Central memory CD8-positive, alpha-beta T cell (primary cell): ENCODE results near the gene RAI14.
"Not testable (repeated sequence)": the region's sequence is repeated elsewhere in the genome, so short reads cannot be mapped to it uniquely, and the experiment has no call there.

Experiments
- ATAC-seq: fragments of 150-1000 bp; cut with Tn5 transposase; replicated peaks from 2 replicates; pipeline ENCODE4 v1.10.0; 2022; ENCODE audit warnings: mild to moderate bottlenecking, moderate FRiP score, moderate number of reproducible peaks; ENCODE audit not compliant: poor library complexity, severe bottlenecking; ENCODE audit errors: extremely low read depth
- DNase-seq, 2 donors: peaks; one replicate each; pipeline ENCODE4 v3.0.0; 2021; ENCODE audit warnings: low spot score in 2 of 2
- H3K27ac Mint-ChIP-seq: one replicate; pipeline ENCODE4 v1.8.0; 2022; ENCODE audit warnings: low read depth, mild to moderate bottlenecking, moderate library complexity, mixed read lengths
- H3K27me3 Mint-ChIP-seq: one replicate; pipeline ENCODE4 v1.8.0; 2022; ENCODE audit warnings: mixed read lengths
- H3K36me3 Mint-ChIP-seq: one replicate; pipeline ENCODE4 v1.8.0; 2022; ENCODE audit warnings: mild to moderate bottlenecking, moderate library complexity, mixed read lengths; ENCODE audit not compliant: insufficient read depth
- H3K4me1 Mint-ChIP-seq: one replicate; pipeline ENCODE4 v1.8.0; 2022; ENCODE audit warnings: mixed read lengths
- H3K4me3 Mint-ChIP-seq: one replicate; pipeline ENCODE4 v1.8.0; 2022; ENCODE audit warnings: mild to moderate bottlenecking, moderate library complexity, mixed read lengths
- H3K9me3 Mint-ChIP-seq: one replicate; pipeline ENCODE4 v1.8.0; 2022; ENCODE audit warnings: mixed read lengths

The RAI14 gene

DNA sequence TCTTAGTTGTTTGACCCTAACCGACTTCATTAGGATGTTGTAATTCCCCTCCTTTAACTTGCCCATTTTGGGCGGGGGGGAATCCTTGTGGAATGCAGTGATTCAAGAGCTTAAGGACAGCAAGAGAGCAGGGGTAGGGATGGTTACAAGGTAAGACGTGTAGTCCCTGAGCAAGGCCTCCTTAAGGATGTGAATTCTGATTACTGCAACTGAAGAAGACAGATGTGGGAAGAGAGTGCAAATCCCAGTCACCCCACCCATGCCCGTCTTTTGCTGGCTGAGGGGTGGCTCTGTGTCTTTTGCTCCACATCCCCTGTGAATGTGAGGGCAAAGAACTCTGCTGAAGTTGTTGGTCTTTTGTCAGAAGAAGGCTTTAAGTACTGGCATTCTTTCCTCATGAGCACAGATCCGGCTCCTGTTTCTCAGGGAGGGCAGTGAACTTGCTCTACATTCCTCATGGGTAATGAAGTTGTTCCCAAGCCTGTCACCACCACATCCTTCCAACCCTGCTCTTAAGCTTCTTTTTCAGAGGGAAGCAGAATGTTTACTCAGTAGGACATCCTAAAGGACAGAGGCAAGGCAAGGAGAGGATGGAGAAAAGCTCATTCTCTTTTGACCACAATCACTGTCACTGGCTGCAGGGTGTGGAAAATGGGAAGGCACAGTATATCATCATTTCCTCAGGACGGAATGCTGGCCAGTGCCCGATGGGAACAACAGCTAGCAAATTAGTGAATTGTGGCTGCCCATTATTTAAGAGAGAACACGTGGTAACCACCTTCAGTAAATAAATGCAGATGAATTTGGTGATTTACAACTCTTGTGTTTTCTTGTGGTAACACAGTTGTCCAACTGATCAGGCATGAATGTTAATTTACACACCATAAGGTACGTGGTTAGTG, 61.5 kb downstream of the RAI14 start:
- Mint-ChIP-seq H3K4me1 (no peaks in the 10 kb centered on the region), H3K9me3 (no peaks in the 10 kb centered on the region), H3K27ac (no peak overlapping the region), H3K27me3 (peaks cover 29% of the 10 kb centered on the region), H3K36me3 (no peaks in the 10 kb centered on the region), H3K4me3 (no peak overlapping the region)
- ATAC-seq, result no peak
- DNase-seq, result no peak

DNA sequence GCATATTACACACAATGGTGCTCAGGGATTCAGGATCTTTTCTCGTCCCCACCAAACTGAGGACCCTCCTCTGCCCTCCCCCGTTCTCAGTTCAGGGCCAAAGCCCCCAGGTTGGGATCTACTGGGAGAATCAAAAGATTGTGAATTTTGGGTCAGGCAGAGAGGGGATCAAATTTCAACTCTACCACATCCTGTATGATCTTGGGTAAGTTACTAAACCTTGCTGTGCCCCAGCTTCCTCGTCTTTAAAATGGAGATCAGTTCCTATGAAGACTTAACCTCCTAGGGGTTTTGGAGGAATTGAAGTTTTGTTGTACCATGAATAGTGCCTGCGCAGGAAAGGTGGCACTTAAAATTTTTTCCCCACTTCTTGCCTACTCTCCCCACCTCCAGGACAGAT, 62.4 kb downstream of the RAI14 start:
- no peaks in the 10 kb centered on the region for H3K4me1 Mint-ChIP-seq
- H3K27me3 Mint-ChIP-seq, result peaks cover 35% of the 10 kb centered on the region
- H3K4me3 Mint-ChIP-seq, result no peak overlapping the region
- no peaks in the 10 kb centered on the region for H3K36me3 Mint-ChIP-seq
- no peaks in the 10 kb centered on the region for H3K9me3 Mint-ChIP-seq
- no peak overlapping the region for H3K27ac Mint-ChIP-seq
- ATAC-seq (no peak), DNase-seq (no peak)

DNA sequence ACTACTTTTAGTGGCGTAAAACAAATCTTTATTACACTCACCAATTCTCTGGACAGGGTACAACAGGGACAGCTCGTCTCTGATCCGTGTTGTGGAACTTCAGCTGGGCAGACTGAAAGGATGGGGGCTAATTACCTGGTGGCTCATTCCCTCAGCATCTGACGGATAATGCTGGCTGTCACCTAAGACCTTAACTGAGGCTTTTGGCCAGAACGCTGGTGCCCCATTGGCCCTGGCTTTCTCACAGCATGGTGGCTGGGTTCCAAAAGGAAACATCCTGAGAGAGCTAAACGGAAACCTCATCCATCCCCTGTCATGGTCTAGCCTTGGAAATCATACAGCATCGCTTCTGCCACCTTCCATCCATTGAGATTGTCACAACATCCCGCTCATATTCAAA, 62.9 kb downstream of the RAI14 start:
- no peaks in the 10 kb centered on the region for H3K36me3 Mint-ChIP-seq
- DNase-seq (no peak), ATAC-seq (no peak)
- no peak overlapping the region for H3K27ac Mint-ChIP-seq
- no peak overlapping the region for H3K4me3 Mint-ChIP-seq
- H3K9me3 Mint-ChIP-seq, result no peaks in the 10 kb centered on the region
- peaks cover 36% of the 10 kb centered on the region for H3K27me3 Mint-ChIP-seq
- H3K4me1 Mint-ChIP-seq, result no peaks in the 10 kb centered on the region

DNA sequence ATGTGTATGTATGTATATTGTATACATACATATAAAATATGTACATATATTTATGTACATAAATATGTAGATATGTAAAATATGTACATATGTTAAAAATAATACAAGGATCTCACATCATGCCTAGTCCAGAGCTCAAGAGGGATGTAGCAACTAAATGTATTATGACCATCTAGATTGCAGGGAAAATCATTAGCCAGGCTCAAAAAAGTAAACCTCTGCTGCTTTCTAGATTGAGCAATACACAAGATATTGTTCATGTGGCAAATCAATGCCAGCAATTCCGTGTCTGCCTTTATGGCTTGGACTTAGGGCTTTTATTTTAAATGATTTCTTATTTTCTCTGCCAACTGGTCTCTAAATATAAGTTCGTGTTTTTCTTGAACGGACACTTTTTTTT, 65.2 kb downstream of the RAI14 start:
- Mint-ChIP-seq H3K9me3 (no peaks in the 10 kb centered on the region), H3K4me3 (no peak overlapping the region), H3K36me3 (no peaks in the 10 kb centered on the region), H3K4me1 (no peaks in the 10 kb centered on the region), H3K27ac (no peak overlapping the region), H3K27me3 (peaks cover 16% of the 10 kb centered on the region)
- no peak for DNase-seq
- no peak for ATAC-seq

DNA sequence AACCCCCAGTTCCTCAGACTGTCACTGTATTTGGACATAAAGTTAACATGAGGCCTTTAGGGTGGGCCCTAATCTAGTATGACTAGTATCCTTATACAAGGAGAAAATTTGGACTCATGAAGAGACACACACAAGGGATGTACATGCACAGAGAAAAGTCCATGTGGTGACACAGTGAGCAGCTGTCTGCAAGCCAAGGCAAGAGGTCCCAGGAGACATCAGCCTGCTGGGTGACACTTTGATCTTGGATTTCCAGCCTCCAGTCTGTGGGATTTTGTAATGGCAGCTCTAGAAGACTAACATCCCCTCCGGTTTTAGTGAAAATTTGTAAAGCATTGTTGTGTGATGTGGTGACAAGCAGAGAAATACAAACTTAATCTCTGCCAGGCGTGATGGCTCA, 66.1 kb downstream of the RAI14 start:
- no peak for ATAC-seq
- Mint-ChIP-seq H3K27me3 (peaks cover 9% of the 10 kb centered on the region), H3K27ac (no peak overlapping the region), H3K36me3 (no peaks in the 10 kb centered on the region), H3K4me3 (no peak overlapping the region), H3K9me3 (peaks cover 6% of the 10 kb centered on the region), H3K4me1 (no peaks in the 10 kb centered on the region)
- DNase-seq, result no peak

DNA sequence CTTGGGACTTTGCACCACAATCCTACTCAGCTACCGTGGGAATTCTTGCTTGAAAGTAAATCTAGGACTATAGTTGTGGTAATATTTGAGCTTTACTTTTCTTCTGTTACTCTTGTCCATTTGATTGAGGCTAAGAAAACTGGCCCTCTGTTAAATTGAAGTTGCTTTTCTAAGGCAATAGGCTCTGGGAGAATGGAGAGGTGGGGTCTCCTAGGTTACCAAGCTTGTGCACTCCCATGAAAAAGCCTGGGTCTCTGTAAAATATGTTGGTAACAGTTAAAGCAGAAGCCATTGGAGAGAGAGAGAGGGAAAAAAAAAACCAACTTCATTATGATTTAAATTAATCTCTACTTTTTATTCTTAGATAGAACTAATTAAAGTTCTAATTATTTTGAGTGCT, 68.6 kb downstream of the RAI14 start:
- no peak overlapping the region for H3K27ac Mint-ChIP-seq
- H3K36me3 Mint-ChIP-seq, result no peaks in the 10 kb centered on the region
- no peak overlapping the region for H3K4me3 Mint-ChIP-seq
- H3K27me3 Mint-ChIP-seq, result peaks cover 20% of the 10 kb centered on the region
- no peak for ATAC-seq
- no peak for DNase-seq
- peaks cover 6% of the 10 kb centered on the region for H3K9me3 Mint-ChIP-seq
- H3K4me1 Mint-ChIP-seq, result no peaks in the 10 kb centered on the region

DNA sequence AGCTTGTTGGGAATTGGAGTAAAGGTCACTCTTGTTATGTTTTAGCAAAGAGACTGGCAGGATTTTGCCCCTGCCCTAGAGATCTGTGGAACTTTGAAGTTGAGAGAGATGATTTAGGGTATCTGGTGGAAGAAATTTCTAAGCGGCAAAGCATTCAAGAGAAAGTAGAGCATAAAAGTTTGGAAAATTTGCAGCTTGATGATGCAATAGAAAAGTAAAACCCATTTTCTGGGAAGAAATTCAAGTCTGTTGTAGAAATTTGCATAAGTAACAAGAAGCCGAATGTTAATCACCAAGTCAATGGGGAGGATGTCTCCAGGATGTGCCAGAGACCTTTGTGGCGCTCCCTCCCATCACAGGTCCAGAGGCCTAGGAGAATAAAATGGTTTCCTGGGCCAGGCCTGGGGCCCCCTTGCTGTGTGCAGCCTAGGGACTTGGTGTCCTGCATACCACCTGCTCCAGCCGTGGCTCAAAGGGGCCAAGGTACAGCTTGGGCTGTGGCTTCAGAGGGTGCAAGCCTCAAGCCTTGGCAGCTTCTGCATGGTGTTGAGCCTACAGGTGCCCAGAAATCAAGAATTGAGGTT, 71.1 kb downstream of the RAI14 start:
- not testable (repeated sequence) for H3K36me3 Mint-ChIP-seq, H3K9me3 Mint-ChIP-seq, H3K4me3 Mint-ChIP-seq, H3K27ac Mint-ChIP-seq, DNase-seq, ATAC-seq, H3K4me1 Mint-ChIP-seq
- peaks cover 29% of the 10 kb centered on the region for H3K27me3 Mint-ChIP-seq

DNA sequence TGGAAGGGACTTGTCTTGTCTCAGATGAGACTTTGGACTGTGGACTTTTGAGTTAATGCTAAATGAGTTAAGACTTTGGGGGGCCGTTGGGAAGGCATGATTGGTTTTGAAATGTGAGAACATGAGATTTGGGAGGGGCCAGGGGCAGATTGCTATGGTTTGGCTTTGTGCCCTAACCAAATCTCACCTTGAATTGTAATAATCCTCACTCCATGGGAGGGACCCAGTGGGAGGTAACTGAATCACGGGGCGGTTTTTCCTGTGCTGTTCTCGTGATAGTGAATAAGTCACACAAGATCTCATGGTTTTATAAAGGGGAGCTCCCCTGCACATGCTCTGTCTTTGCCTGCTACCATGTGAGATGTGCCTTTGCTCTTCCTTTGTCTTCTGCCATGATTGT, 72.1 kb downstream of the RAI14 start:
- no peak for ATAC-seq

DNA sequence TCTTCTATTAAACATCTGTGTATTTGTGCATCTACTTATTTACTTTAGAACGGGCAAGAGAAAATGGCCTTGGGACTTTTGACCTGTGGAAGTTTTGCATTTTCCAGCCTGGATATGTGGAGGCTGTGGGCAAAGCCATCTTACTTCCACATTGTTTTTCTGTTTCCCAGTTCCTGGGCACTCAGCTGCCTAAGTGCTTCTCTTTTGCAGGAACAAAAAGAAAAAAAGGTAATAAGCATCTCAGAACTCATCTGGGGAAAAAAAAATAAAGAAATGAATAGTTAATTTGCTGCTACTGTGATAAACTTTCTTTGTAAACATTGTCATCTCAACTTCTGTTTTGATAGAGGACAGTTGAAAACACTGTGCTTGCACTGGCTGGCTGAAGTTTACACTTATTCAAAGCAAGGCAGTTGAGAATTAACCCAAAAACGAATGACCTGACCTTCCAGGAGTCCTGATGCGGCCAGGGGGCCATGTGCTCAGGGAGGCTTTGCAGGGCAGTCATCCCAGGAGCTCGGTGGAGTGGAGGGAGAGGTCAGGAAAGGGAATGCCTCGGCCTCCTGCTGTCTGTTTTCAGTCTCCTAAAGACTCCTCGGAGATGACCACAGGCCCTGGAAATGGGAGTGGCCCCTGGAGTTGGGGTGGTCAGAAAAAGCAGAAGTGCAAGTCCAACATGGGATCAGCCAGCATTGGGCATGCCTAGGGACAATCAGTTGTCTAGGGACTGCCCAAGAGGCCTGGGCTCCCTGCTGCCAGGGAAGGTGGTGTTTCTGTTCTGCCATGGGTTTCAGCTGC, 75.5 kb downstream of the RAI14 start:
- H3K27ac Mint-ChIP-seq, result no peak overlapping the region
- ATAC-seq (no peak), DNase-seq (no peak)
- H3K9me3 Mint-ChIP-seq, result peaks cover 5% of the 10 kb centered on the region
- H3K4me1 Mint-ChIP-seq, result no peaks in the 10 kb centered on the region
- no peaks in the 10 kb centered on the region for H3K36me3 Mint-ChIP-seq
- no peak overlapping the region for H3K4me3 Mint-ChIP-seq
- peaks cover 31% of the 10 kb centered on the region for H3K27me3 Mint-ChIP-seq

More for the DNA sequence above, 72.1 kb downstream of the RAI14 start:
- Mint-ChIP-seq H3K36me3 (no peaks in the 10 kb centered on the region), H3K27ac (no peak overlapping the region), H3K4me3 (no peak overlapping the region), H3K9me3 (peaks cover 6% of the 10 kb centered on the region), H3K27me3 (peaks cover 25% of the 10 kb centered on the region), H3K4me1 (no peaks in the 10 kb centered on the region)
- no peak for DNase-seq

DNA sequence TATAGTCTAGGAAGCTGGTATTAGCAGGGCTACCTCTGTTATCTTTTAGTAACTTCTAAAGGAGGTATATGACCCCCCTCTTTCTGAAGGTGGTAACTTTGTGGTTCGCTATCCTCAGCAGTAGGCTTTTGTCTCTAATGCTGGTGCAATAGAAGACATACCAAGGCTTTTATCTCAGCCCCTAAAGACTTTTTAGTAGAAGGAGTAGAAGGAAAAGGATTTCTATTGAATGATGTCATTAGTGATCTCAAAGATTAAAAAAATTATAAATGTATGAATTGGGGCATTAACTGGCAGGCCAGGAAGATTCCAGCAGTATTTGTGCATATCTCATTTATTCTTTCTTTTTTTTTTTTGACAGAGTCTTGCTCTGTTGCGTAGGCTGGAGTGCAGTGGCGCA, 78.2 kb downstream of the RAI14 start:
- no peak for ATAC-seq
- DNase-seq, result no peak
- no peaks in the 10 kb centered on the region for H3K4me1 Mint-ChIP-seq
- H3K27ac Mint-ChIP-seq, result no peak overlapping the region
- H3K36me3 Mint-ChIP-seq, result no peaks in the 10 kb centered on the region
- H3K4me3 Mint-ChIP-seq, result no peak overlapping the region
- peaks cover 47% of the 10 kb centered on the region for H3K27me3 Mint-ChIP-seq
- no peaks in the 10 kb centered on the region for H3K9me3 Mint-ChIP-seq

DNA sequence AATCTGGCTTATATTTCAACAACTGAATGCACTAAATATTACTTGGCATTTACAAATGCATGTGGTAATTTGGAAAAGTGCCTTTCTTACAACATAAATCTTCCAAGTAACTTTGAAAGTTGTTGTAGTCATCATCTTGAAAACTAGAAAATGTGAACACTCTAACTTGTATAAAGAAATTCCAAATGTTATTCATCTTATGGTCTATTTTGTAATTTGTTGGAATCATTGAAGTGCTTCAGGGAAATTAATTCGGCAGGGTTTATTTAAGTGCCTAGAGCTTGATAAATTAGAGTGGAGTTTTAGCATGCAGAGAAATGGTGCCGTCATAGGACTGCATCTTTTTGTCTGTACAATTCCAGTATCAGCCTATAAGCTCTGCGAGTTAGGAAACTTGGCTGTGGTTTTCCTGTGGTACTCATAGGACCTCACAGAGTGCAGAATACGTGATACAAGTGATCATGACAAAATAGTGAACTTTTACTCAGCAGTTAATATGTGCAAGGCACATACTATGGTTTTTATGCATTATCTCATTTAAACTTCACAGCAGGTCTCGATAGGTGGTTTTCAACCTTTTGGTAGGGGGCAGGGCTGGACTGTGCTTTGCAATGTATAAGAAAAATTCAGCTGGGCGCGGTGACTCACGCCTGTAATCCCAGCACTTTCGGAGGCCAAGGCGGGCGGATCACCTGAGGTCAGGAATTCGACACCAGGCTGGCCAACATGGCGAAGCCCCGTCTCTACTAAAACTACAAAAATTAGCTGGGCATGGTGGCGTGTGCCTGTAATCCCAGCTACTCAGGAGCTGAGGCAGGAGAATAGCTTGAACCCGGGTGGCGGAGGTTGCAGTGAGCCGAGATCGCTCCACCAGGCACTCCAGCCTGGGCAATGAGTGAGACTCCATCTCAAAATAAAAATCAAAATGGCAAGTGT, 79.6 kb downstream of the RAI14 start:
- ATAC-seq, result no peak
- no peak for DNase-seq
- no peaks in the 10 kb centered on the region for H3K36me3 Mint-ChIP-seq
- H3K4me1 Mint-ChIP-seq, result no peaks in the 10 kb centered on the region
- no peak overlapping the region for H3K4me3 Mint-ChIP-seq
- H3K27ac Mint-ChIP-seq, result no peak overlapping the region
- H3K9me3 Mint-ChIP-seq, result no peaks in the 10 kb centered on the region
- H3K27me3 Mint-ChIP-seq, result peaks cover 49% of the 10 kb centered on the region
